ENCODE data around the gene DNAH11.
"Not testable (repeated sequence)": the region's sequence is repeated elsewhere in the genome, so short reads cannot be mapped to it uniquely, and the experiment has no call there.

Gene DNAH11

GRCh38 chr7:21719846-21720245 lies 177.0 kb downstream of the DNAH11 start:
- DNase-seq (ENCODE audit: low read depth), result no peak

- DNase-seq (ENCODE audit: low read depth), result no peak
Measured at GRCh38 chr7:21722371-21722770, 179.5 kb downstream of the DNAH11 start.

- no peak for DNase-seq (ENCODE audit: low read depth)
Measured at GRCh38 chr7:21724562-21724961, 181.7 kb downstream of the DNAH11 start.

- no peak for DNase-seq (ENCODE audit: low read depth)
Measured at GRCh38 chr7:21730399-21730798, 187.6 kb downstream of the DNAH11 start.

- no peak for DNase-seq (ENCODE audit: low read depth)
Measured at GRCh38 chr7:21731977-21732376, 189.1 kb downstream of the DNAH11 start.

GRCh38 chr7:21732956-21733355 lies 190.1 kb downstream of the DNAH11 start:
- not testable (repeated sequence) for DNase-seq (ENCODE audit: low read depth)

GRCh38 chr7:21733837-21734236 lies 191.0 kb downstream of the DNAH11 start:
- DNase-seq (ENCODE audit: low read depth), result no peak

- DNase-seq (ENCODE audit: low read depth), result no peak
Measured at GRCh38 chr7:21743493-21743892, 200.7 kb downstream of the DNAH11 start.

- DNase-seq (ENCODE audit: low read depth), result no peak
Measured at GRCh38 chr7:21746949-21747348, 204.1 kb downstream of the DNAH11 start.

- no peak for DNase-seq (ENCODE audit: low read depth)
Measured at GRCh38 chr7:21747806-21748205, 205.0 kb downstream of the DNAH11 start.

GRCh38 chr7:21749378-21749777 lies 206.5 kb downstream of the DNAH11 start:
- DNase-seq (ENCODE audit: low read depth), result no peak

- DNase-seq (ENCODE audit: low read depth), result no peak
Measured at GRCh38 chr7:21753071-21753470, 210.2 kb downstream of the DNAH11 start.

- DNase-seq (ENCODE audit: low read depth), result no peak
Measured at GRCh38 chr7:21754963-21755362, 212.1 kb downstream of the DNAH11 start.

GRCh38 chr7:21757537-21758282 lies 214.9 kb downstream of the DNAH11 start:
- no peak for DNase-seq (ENCODE audit: low read depth)

- DNase-seq (ENCODE audit: low read depth), result no peak
Measured at GRCh38 chr7:21758286-21758685, 215.4 kb downstream of the DNAH11 start.

GRCh38 chr7:21762469-21762868 lies 219.6 kb downstream of the DNAH11 start:
- no peak for DNase-seq (ENCODE audit: low read depth)

GRCh38 chr7:21763818-21764217 lies 221.0 kb downstream of the DNAH11 start:
- no peak for DNase-seq (ENCODE audit: low read depth)

GRCh38 chr7:21766218-21766617 lies 223.4 kb downstream of the DNAH11 start:
- no peak for DNase-seq (ENCODE audit: low read depth)

- no peak for DNase-seq (ENCODE audit: low read depth)
Measured at GRCh38 chr7:21767300-21767900, 224.6 kb downstream of the DNAH11 start.

- DNase-seq (ENCODE audit: low read depth), result no peak
Measured at GRCh38 chr7:21768279-21768678, 225.4 kb downstream of the DNAH11 start.

- DNase-seq (ENCODE audit: low read depth), result no peak
Measured at GRCh38 chr7:21771266-21771665, 228.4 kb downstream of the DNAH11 start.

- no peak for DNase-seq (ENCODE audit: low read depth)
Measured at GRCh38 chr7:21771906-21772610, 229.2 kb downstream of the DNAH11 start.

- no peak for DNase-seq (ENCODE audit: low read depth)
Measured at GRCh38 chr7:21773326-21773725, 230.5 kb downstream of the DNAH11 start.
